Medulla oblongata (tissue), 1 donor: Measurements from ENCODE around the gene PSD2.

Experiments
- DNase-seq: peaks from one replicate; pipeline ENCODE4 v3.0.0-alpha.2; 2015; ENCODE audit errors: extremely low spot score

Gene PSD2

GRCh38 chr5:139854029-139854605 lies 58.5 kb downstream of the PSD2 start:
- no peak for DNase-seq

- no peak for DNase-seq
Observed at GRCh38 chr5:139854953-139855352, 59.3 kb downstream of the PSD2 start.

GRCh38 chr5:139855451-139855850 lies 59.8 kb downstream of the PSD2 start:
- no peak for DNase-seq

GRCh38 chr5:139855946-139856540 lies 60.4 kb downstream of the PSD2 start:
- no peak for DNase-seq

GRCh38 chr5:139856714-139857113 lies 61.1 kb downstream of the PSD2 start:
- no peak for DNase-seq

GRCh38 chr5:139859013-139859412 lies 63.4 kb downstream of the PSD2 start:
- DNase-seq = no peak

GRCh38 chr5:139861021-139861888 lies 65.6 kb downstream of the PSD2 start:
- DNase-seq = no peak

- DNase-seq = no peak
Observed at GRCh38 chr5:139861889-139862207, 66.2 kb downstream of the PSD2 start.

GRCh38 chr5:139862313-139862712 lies 66.7 kb downstream of the PSD2 start:
- no peak for DNase-seq

- no peak for DNase-seq
Observed at GRCh38 chr5:139862803-139863202, 67.2 kb downstream of the PSD2 start.

- DNase-seq = peak; percentile 87
Observed at GRCh38 chr5:139863361-139863760, 67.8 kb downstream of the PSD2 start.

- peak; percentile 86 for DNase-seq
Observed at GRCh38 chr5:139863855-139864558, 68.4 kb downstream of the PSD2 start.

- no peak for DNase-seq
Observed at GRCh38 chr5:139864716-139865483, 69.3 kb downstream of the PSD2 start.

- DNase-seq = no peak
Observed at GRCh38 chr5:139867109-139867508, 71.5 kb downstream of the PSD2 start.

- no peak for DNase-seq
Observed at GRCh38 chr5:139867581-139867980, 72.0 kb downstream of the PSD2 start.

GRCh38 chr5:139869042-139869790 lies 73.6 kb downstream of the PSD2 start:
- peak; percentile 48 for DNase-seq

- DNase-seq = no peak
Observed at GRCh38 chr5:139870677-139871076, 75.1 kb downstream of the PSD2 start.

GRCh38 chr5:139871614-139872013 lies 76.0 kb downstream of the PSD2 start:
- no peak for DNase-seq

- DNase-seq = no peak
Observed at GRCh38 chr5:139872052-139872766, 76.6 kb downstream of the PSD2 start.
